ENCODE measurements around the gene ANKLE2.

The ANKLE2 gene

DNA sequence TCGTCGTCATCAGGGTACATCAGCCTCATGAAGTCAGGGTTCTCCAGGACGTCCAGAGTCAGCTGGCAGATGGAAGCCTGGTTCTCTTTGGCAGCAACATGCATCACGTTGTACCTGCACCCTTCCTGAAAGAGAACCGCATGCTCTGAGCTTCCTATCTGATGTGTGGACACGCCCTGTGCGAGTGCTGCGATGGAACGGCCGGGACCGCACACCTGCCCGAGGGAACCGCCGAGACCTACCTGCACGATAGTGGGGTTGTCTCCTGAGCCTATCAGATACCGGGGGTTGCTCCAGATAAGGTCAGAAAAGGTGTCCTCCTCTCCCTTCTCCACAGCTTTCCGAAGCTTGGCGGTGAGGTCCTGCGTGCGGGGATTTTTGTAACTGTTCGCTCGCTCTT, 13.7 kb downstream of the ANKLE2 start:
- Histone ChIP-seq H3K27me3 (ENCODE audit: insufficient read depth, poor library complexity, severe bottlenecking) (no peaks in the 10 kb centered on the region), H3K27ac (replicated peaks) (no peak overlapping the region), H3K4me3 (replicated peaks; ENCODE audit: insufficient read depth, low read length) (no peak overlapping the region)
- DNase-seq (ENCODE audit: low read depth in 1 of 2, low spot score in 1 of 2) = no peak
- TF ChIP-seq SPI1 (IDR thresholded peaks at IDR 0.05; ENCODE audit: borderline replicate concordance, low read depth) = no peak
- TF ChIP-seq, protein P1, sequence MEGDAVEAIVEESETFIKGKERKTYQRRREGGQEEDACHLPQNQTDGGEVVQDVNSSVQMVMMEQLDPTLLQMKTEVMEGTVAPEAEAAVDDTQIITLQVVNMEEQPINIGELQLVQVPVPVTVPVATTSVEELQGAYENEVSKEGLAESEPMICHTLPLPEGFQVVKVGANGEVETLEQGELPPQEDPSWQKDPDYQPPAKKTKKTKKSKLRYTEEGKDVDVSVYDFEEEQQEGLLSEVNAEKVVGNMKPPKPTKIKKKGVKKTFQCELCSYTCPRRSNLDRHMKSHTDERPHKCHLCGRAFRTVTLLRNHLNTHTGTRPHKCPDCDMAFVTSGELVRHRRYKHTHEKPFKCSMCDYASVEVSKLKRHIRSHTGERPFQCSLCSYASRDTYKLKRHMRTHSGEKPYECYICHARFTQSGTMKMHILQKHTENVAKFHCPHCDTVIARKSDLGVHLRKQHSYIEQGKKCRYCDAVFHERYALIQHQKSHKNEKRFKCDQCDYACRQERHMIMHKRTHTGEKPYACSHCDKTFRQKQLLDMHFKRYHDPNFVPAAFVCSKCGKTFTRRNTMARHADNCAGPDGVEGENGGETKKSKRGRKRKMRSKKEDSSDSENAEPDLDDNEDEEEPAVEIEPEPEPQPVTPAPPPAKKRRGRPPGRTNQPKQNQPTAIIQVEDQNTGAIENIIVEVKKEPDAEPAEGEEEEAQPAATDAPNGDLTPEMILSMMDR (IDR thresholded peaks at IDR 0.05; ENCODE audit: insufficient read depth, low read length) = no peak
- TF ChIP-seq GABPA (IDR thresholded peaks at IDR 0.05; ENCODE audit: low read depth) = no peak
- no peak for TF ChIP-seq POLR2AphosphoS5 (IDR thresholded peaks at IDR 0.05; ENCODE audit: low read depth)
- TF ChIP-seq, protein P2, sequence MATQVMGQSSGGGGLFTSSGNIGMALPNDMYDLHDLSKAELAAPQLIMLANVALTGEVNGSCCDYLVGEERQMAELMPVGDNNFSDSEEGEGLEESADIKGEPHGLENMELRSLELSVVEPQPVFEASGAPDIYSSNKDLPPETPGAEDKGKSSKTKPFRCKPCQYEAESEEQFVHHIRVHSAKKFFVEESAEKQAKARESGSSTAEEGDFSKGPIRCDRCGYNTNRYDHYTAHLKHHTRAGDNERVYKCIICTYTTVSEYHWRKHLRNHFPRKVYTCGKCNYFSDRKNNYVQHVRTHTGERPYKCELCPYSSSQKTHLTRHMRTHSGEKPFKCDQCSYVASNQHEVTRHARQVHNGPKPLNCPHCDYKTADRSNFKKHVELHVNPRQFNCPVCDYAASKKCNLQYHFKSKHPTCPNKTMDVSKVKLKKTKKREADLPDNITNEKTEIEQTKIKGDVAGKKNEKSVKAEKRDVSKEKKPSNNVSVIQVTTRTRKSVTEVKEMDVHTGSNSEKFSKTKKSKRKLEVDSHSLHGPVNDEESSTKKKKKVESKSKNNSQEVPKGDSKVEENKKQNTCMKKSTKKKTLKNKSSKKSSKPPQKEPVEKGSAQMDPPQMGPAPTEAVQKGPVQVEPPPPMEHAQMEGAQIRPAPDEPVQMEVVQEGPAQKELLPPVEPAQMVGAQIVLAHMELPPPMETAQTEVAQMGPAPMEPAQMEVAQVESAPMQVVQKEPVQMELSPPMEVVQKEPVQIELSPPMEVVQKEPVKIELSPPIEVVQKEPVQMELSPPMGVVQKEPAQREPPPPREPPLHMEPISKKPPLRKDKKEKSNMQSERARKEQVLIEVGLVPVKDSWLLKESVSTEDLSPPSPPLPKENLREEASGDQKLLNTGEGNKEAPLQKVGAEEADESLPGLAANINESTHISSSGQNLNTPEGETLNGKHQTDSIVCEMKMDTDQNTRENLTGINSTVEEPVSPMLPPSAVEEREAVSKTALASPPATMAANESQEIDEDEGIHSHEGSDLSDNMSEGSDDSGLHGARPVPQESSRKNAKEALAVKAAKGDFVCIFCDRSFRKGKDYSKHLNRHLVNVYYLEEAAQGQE (IDR thresholded peaks at IDR 0.05; ENCODE audit: insufficient replicate concordance, low read depth) = no peak

DNA sequence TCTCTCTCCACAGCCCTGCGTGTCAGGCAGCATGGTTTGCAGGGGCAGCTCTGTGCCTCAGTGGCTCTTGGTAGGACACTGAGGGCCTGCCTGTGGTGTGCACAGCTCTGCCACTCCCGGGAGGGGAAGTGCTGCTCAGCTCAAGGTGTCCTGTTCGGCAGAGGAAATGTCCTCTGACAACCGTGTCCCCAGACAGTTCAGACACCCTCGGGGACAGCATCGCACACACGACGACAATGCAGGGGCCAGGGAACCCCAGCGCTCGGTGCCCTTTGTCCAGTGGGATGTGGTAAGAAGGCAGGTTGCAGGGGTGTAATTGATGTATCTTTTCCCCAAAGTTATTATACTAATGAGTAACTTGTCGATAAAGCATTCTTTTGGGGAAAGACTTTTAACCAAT, 14.2 kb downstream of the ANKLE2 start:
- Histone ChIP-seq H3K27me3 (ENCODE audit: insufficient read depth, poor library complexity, severe bottlenecking) (no peaks in the 10 kb centered on the region), H3K27ac (replicated peaks) (no peak overlapping the region), H3K4me3 (replicated peaks; ENCODE audit: insufficient read depth, low read length) (no peak overlapping the region)
- no peak for DNase-seq (ENCODE audit: low read depth in 1 of 2, low spot score in 1 of 2)
- TF ChIP-seq POLR2AphosphoS5 (IDR thresholded peaks at IDR 0.05; ENCODE audit: low read depth) = no peak
- TF ChIP-seq SPI1 (IDR thresholded peaks at IDR 0.05; ENCODE audit: borderline replicate concordance, low read depth) = no peak

DNA sequence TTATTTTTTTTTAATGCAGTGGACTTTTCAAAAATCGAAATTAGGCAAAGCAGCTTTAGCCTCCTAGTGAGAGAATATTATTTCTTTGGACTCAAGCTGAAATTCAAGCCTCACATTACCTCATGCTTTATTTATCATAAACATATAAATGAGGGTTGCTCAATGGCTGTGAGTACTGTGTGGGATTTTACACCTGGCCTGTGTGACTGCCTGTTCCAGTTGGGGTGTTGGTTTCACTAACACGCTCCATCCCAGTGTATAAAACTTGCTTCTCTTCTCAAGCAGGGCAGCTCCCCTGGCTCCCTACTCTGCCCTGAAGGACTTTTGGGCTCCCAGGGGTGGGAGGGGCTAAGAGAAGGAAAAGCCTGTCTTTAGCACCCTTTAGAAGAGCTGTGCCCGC, 15.0 kb downstream of the ANKLE2 start:
- no peak for TF ChIP-seq GABPA (IDR thresholded peaks at IDR 0.05; ENCODE audit: low read depth)
- no peak for TF ChIP-seq POLR2AphosphoS5 (IDR thresholded peaks at IDR 0.05; ENCODE audit: low read depth)
- TF ChIP-seq, protein P2 (IDR thresholded peaks at IDR 0.05; ENCODE audit: insufficient replicate concordance, low read depth) = no peak
- no peak for TF ChIP-seq SPI1 (IDR thresholded peaks at IDR 0.05; ENCODE audit: borderline replicate concordance, low read depth)
- H3K27ac ChIP-seq (replicated peaks) = no peak overlapping the region
- no peak for DNase-seq (ENCODE audit: low read depth in 1 of 2, low spot score in 1 of 2)
- no peaks in the 10 kb centered on the region for H3K27me3 ChIP-seq (ENCODE audit: insufficient read depth, poor library complexity, severe bottlenecking)
- H3K4me3 ChIP-seq (replicated peaks; ENCODE audit: insufficient read depth, low read length) = no peak overlapping the region

DNA sequence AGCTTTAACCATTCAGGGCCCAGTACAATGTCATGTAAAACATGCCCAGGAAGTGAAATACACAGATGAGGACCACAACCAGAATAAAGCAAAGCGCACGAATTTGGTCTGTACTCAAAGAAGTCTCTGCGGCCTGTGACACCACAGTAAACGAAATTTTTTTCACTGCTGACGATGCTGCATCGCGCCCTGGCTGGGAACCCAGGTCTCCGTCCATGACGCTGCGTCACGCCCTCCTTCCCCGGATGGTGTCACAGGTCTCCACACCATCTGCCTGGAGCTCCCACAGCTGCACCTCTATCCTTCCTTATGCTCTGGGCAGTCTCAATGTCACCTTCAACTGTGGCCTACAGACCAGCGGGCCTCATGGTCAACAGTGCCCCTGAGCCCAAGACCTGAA, 17.8 kb downstream of the ANKLE2 start:
- no peaks in the 10 kb centered on the region for H3K27me3 ChIP-seq (ENCODE audit: insufficient read depth, poor library complexity, severe bottlenecking)
- no peak overlapping the region for H3K4me3 ChIP-seq (replicated peaks; ENCODE audit: insufficient read depth, low read length)
- no peak overlapping the region for H3K27ac ChIP-seq (replicated peaks)
- no peak for DNase-seq (ENCODE audit: low read depth in 1 of 2, low spot score in 1 of 2)
- TF ChIP-seq SPI1 (IDR thresholded peaks at IDR 0.05; ENCODE audit: borderline replicate concordance, low read depth) (no peak), POLR2AphosphoS5 (IDR thresholded peaks at IDR 0.05; ENCODE audit: low read depth) (no peak), GABPA (IDR thresholded peaks at IDR 0.05; ENCODE audit: low read depth) (no peak)
- TF ChIP-seq, protein P2 (IDR thresholded peaks at IDR 0.05; ENCODE audit: insufficient replicate concordance, low read depth) = no peak
- TF ChIP-seq, protein P1 (IDR thresholded peaks at IDR 0.05; ENCODE audit: insufficient read depth, low read length) = no peak
